ENCODE measurements around the gene GPR61.

- TF ChIP-seq GATA2 (IDR thresholded peaks at IDR 0.05; ENCODE audit: low read depth, low read length), result no peak
- no peak for TF ChIP-seq GATA3 (IDR thresholded peaks at IDR 0.05; ENCODE audit: low read depth, low read length)
Observed at GRCh38 chr1:109535481-109535880, 4.2 kb upstream of the GPR61 start.
